GM13976 (cell line): ENCODE measurements around the gene BTN3A1.
"Not testable (repeated sequence)": the region's sequence is repeated elsewhere in the genome, so short reads cannot be mapped to it uniquely, and the experiment has no call there.

Source experiments
- DNase-seq: peaks from one replicate; pipeline ENCODE4 v3.0.0; 2012; ENCODE audit warnings: low spot score
- CTCF ChIP-seq: IDR thresholded peaks from 2 replicates; pipeline ENCODE4 v1.5.1; 2012; ENCODE audit warnings: borderline replicate concordance, mild to moderate bottlenecking; ENCODE audit not compliant: insufficient read depth; ENCODE audit errors: extremely low read depth, missing control alignments, control extremely low read depth
- in situ Hi-C: fragments of 300-500 bp; cut with MboI; formaldehyde crosslinking; loops from one replicate; pipeline ENCODE4 v1.12.0; 2022; ENCODE audit warnings: low sequenced_read_pairs, mixed read lengths, inconsistent platforms; ENCODE audit not compliant: unreplicated experiment

The BTN3A1 gene

GRCh38 chr6:26366504-26366903 is 35.6 kb upstream of the BTN3A1 start:
- no peak for TF ChIP-seq CTCF
- DNase-seq, result no peak

GRCh38 chr6:26367114-26367513 is 35.0 kb upstream of the BTN3A1 start:
- no peak for DNase-seq
- no peak for TF ChIP-seq CTCF
- in situ Hi-C loops, result no loop called here

More at GRCh38 chr6:26366504-26366903, 35.6 kb upstream of the BTN3A1 start:
- in situ Hi-C loops, result no loop called here

GRCh38 chr6:26371813-26372212 is 30.3 kb upstream of the BTN3A1 start:
- DNase-seq, in situ Hi-C loops: not testable (repeated sequence)

GRCh38 chr6:26372308-26373144 is 29.5 kb upstream of the BTN3A1 start:
- no peak for TF ChIP-seq CTCF
- in situ Hi-C loops, result no loop called here
- DNase-seq, result no peak

- no peak for DNase-seq
- no peak for TF ChIP-seq CTCF
- in situ Hi-C loops, result no loop called here
Observed at GRCh38 chr6:26375270-26375669, 26.8 kb upstream of the BTN3A1 start.

- no peak for DNase-seq
- no peak for TF ChIP-seq CTCF
- in situ Hi-C loops, result no loop called here
Observed at GRCh38 chr6:26377719-26378118, 24.4 kb upstream of the BTN3A1 start.

GRCh38 chr6:26378143-26378542 is 23.9 kb upstream of the BTN3A1 start:
- DNase-seq, in situ Hi-C loops: not testable (repeated sequence)

- no peak for TF ChIP-seq CTCF
- no peak for DNase-seq
- in situ Hi-C loops, result no loop called here
Observed at GRCh38 chr6:26379292-26379691, 22.8 kb upstream of the BTN3A1 start.
